ENCODE results near the gene TCTA.
"Not testable (repeated sequence)": the region's sequence is repeated elsewhere in the genome, so short reads cannot be mapped to it uniquely, and the experiment has no call there.

TCTA gene

GRCh38 chr3:49399461-49399860 lies 12.8 kb upstream of the TCTA start:
- H3K9ac ChIP-seq (ENCODE audit: low read depth, low read length): no peak overlapping the region
- no peaks in the 10 kb centered on the region for H3K9me3 ChIP-seq (ENCODE audit: control insufficient read depth, insufficient read depth, low read length)
- no peaks in the 10 kb centered on the region for H3K36me3 ChIP-seq (ENCODE audit: insufficient read depth, low read length)
- H3K4me1 ChIP-seq (ENCODE audit: insufficient read depth, low read length): peaks cover 10% of the 10 kb centered on the region

GRCh38 chr3:49401766-49402165 lies 10.5 kb upstream of the TCTA start:
- H3K9ac ChIP-seq (ENCODE audit: low read depth, low read length): no peak overlapping the region
- H3K36me3 ChIP-seq (ENCODE audit: insufficient read depth, low read length): no peaks in the 10 kb centered on the region; the same call in 1 of the 2 replicates
- no peaks in the 10 kb centered on the region for H3K9me3 ChIP-seq (ENCODE audit: control insufficient read depth, insufficient read depth, low read length)
- H3K4me1 ChIP-seq (ENCODE audit: insufficient read depth, low read length): peaks cover 18% of the 10 kb centered on the region

- H3K36me3 ChIP-seq (ENCODE audit: insufficient read depth, low read length): no peaks in the 10 kb centered on the region; the same call in 1 of the 2 replicates
- no peaks in the 10 kb centered on the region for H3K9me3 ChIP-seq (ENCODE audit: control insufficient read depth, insufficient read depth, low read length)
- no peak overlapping the region for H3K9ac ChIP-seq (ENCODE audit: low read depth, low read length)
- H3K4me1 ChIP-seq (ENCODE audit: insufficient read depth, low read length): peaks cover 22% of the 10 kb centered on the region
These were observed 8.3 kb upstream of the TCTA start for GRCh38 chr3:49403891-49404290.

- H3K9ac ChIP-seq (ENCODE audit: low read depth, low read length); H3K36me3 ChIP-seq (ENCODE audit: insufficient read depth, low read length): not testable (repeated sequence)
- H3K4me1 ChIP-seq (ENCODE audit: insufficient read depth, low read length): peaks cover 28% of the 10 kb centered on the region
These were observed 6.7 kb upstream of the TCTA start for GRCh38 chr3:49405570-49405969.

GRCh38 chr3:49406571-49407565 lies 5.4 kb upstream of the TCTA start:
- no peaks in the 10 kb centered on the region for H3K9me3 ChIP-seq (ENCODE audit: control insufficient read depth, insufficient read depth, low read length)
- no peaks in the 10 kb centered on the region; the same call in 1 of the 2 replicates for H3K36me3 ChIP-seq (ENCODE audit: insufficient read depth, low read length)
- H3K4me1 ChIP-seq (ENCODE audit: insufficient read depth, low read length): peaks cover 18% of the 10 kb centered on the region
- no peak overlapping the region for H3K9ac ChIP-seq (ENCODE audit: low read depth, low read length)

More at GRCh38 chr3:49405570-49405969, 6.7 kb upstream of the TCTA start:
- H3K9me3 ChIP-seq (ENCODE audit: control insufficient read depth, insufficient read depth, low read length): not testable (repeated sequence)

GRCh38 chr3:49410066-49410845 lies 2.0 kb upstream of the TCTA start:
- Histone ChIP-seq H3K9me3 (ENCODE audit: control insufficient read depth, insufficient read depth, low read length) (no peaks in the 10 kb centered on the region), H3K9ac (ENCODE audit: low read depth, low read length) (peak overlapping the region; percentile 91), H3K36me3 (ENCODE audit: insufficient read depth, low read length) (no peaks in the 10 kb centered on the region; the same call in 1 of the 2 replicates), H3K4me1 (ENCODE audit: insufficient read depth, low read length) (peaks cover 24% of the 10 kb centered on the region)

GRCh38 chr3:49410846-49411534 lies 1.2 kb upstream of the TCTA start:
- peaks cover 23% of the 10 kb centered on the region for H3K4me1 ChIP-seq (ENCODE audit: insufficient read depth, low read length)
- H3K9ac ChIP-seq (ENCODE audit: low read depth, low read length): peak overlapping the region; percentile 91
- H3K36me3 ChIP-seq (ENCODE audit: insufficient read depth, low read length): no peaks in the 10 kb centered on the region; the same call in 1 of the 2 replicates

GRCh38 chr3:49411535-49411967 lies 672 bp upstream of the TCTA start:
- Histone ChIP-seq H3K36me3 (ENCODE audit: insufficient read depth, low read length) (no peaks in the 10 kb centered on the region; the same call in 1 of the 2 replicates), H3K4me1 (ENCODE audit: insufficient read depth, low read length) (peaks cover 17% of the 10 kb centered on the region), H3K9ac (ENCODE audit: low read depth, low read length) (peak overlapping the region; percentile 91), H3K9me3 (ENCODE audit: control insufficient read depth, insufficient read depth, low read length) (no peaks in the 10 kb centered on the region)

More at GRCh38 chr3:49410846-49411534, 1.2 kb upstream of the TCTA start:
- no peaks in the 10 kb centered on the region for H3K9me3 ChIP-seq (ENCODE audit: control insufficient read depth, insufficient read depth, low read length)

GRCh38 chr3:49412632-49413337 lies 562 bp downstream of the TCTA start:
- peak overlapping the region; percentile 91 for H3K9ac ChIP-seq (ENCODE audit: low read depth, low read length)
- no peaks in the 10 kb centered on the region for H3K9me3 ChIP-seq (ENCODE audit: control insufficient read depth, insufficient read depth, low read length)
- H3K4me1 ChIP-seq (ENCODE audit: insufficient read depth, low read length): peaks cover 22% of the 10 kb centered on the region
- H3K36me3 ChIP-seq (ENCODE audit: insufficient read depth, low read length): no peaks in the 10 kb centered on the region

GRCh38 chr3:49413338-49413734 lies 1.1 kb downstream of the TCTA start:
- H3K4me1 ChIP-seq (ENCODE audit: insufficient read depth, low read length): peaks cover 24% of the 10 kb centered on the region
- H3K9me3 ChIP-seq (ENCODE audit: control insufficient read depth, insufficient read depth, low read length): no peaks in the 10 kb centered on the region
- H3K36me3 ChIP-seq (ENCODE audit: insufficient read depth, low read length): no peaks in the 10 kb centered on the region
- H3K9ac ChIP-seq (ENCODE audit: low read depth, low read length): no peak overlapping the region; the same call in 1 of the 2 replicates

- Histone ChIP-seq H3K4me1 (ENCODE audit: insufficient read depth, low read length) (peaks cover 24% of the 10 kb centered on the region), H3K9ac (ENCODE audit: low read depth, low read length) (no peak overlapping the region), H3K36me3 (ENCODE audit: insufficient read depth, low read length) (no peaks in the 10 kb centered on the region), H3K9me3 (ENCODE audit: control insufficient read depth, insufficient read depth, low read length) (no peaks in the 10 kb centered on the region)
These were observed 2.5 kb downstream of the TCTA start for GRCh38 chr3:49414753-49415152.

GRCh38 chr3:49415931-49416601 lies 3.8 kb downstream of the TCTA start:
- Histone ChIP-seq H3K36me3 (ENCODE audit: insufficient read depth, low read length) (no peaks in the 10 kb centered on the region), H3K9me3 (ENCODE audit: control insufficient read depth, insufficient read depth, low read length) (no peaks in the 10 kb centered on the region), H3K4me1 (ENCODE audit: insufficient read depth, low read length) (peaks cover 19% of the 10 kb centered on the region), H3K9ac (ENCODE audit: low read depth, low read length) (no peak overlapping the region)

- Histone ChIP-seq H3K9ac (ENCODE audit: low read depth, low read length) (no peak overlapping the region), H3K36me3 (ENCODE audit: insufficient read depth, low read length) (no peaks in the 10 kb centered on the region), H3K4me1 (ENCODE audit: insufficient read depth, low read length) (peaks cover 25% of the 10 kb centered on the region), H3K9me3 (ENCODE audit: control insufficient read depth, insufficient read depth, low read length) (no peaks in the 10 kb centered on the region)
These were observed 4.6 kb downstream of the TCTA start for GRCh38 chr3:49416867-49417266.

Measured in ES-I3 (cell line).